Ectodermal cell (in vitro differentiated cells): ENCODE data around the gene MBNL2.

ENCODE experiments used
- H3K27ac ChIP-seq: 2 replicates; pipeline ENCODE4 v1.7.0; 2013; ENCODE audit warnings: mild to moderate bottlenecking, low read depth, low read length; ENCODE audit not compliant: insufficient read depth, poor library complexity, severe bottlenecking
- H3K27me3 ChIP-seq: 2 replicates; pipeline ENCODE4 v1.7.0; 2013; ENCODE audit warnings: mild to moderate bottlenecking, low read length; ENCODE audit not compliant: insufficient read depth, control insufficient read depth, poor library complexity, severe bottlenecking
- H3K36me3 ChIP-seq: one replicate; pipeline ENCODE4 v1.7.0; 2013; ENCODE audit warnings: low read length; ENCODE audit not compliant: control insufficient read depth, insufficient read depth
- H3K4me1 ChIP-seq: one replicate; pipeline ENCODE4 v1.7.0; 2013; ENCODE audit warnings: low read length; ENCODE audit not compliant: control insufficient read depth, insufficient read depth
- H3K4me3 ChIP-seq: 2 replicates; pipeline ENCODE4 v1.7.0; 2013; ENCODE audit warnings: low read depth, low read length, control low read depth; ENCODE audit not compliant: insufficient read depth
- H3K9me3 ChIP-seq: 2 replicates; pipeline ENCODE4 v1.7.0; 2013; ENCODE audit warnings: mild to moderate bottlenecking, low read length, moderate library complexity; ENCODE audit not compliant: control insufficient read depth
- WGBS, 2 experiments: methylation state at CpG; one replicate each; pipeline ENCODE4 v1.1.7; 2013; ENCODE audit warnings: missing lambda C conversion rate in 2 of 2; 5-methylcytosine and 5-hydroxymethylcytosine counted together

Gene MBNL2

DNA sequence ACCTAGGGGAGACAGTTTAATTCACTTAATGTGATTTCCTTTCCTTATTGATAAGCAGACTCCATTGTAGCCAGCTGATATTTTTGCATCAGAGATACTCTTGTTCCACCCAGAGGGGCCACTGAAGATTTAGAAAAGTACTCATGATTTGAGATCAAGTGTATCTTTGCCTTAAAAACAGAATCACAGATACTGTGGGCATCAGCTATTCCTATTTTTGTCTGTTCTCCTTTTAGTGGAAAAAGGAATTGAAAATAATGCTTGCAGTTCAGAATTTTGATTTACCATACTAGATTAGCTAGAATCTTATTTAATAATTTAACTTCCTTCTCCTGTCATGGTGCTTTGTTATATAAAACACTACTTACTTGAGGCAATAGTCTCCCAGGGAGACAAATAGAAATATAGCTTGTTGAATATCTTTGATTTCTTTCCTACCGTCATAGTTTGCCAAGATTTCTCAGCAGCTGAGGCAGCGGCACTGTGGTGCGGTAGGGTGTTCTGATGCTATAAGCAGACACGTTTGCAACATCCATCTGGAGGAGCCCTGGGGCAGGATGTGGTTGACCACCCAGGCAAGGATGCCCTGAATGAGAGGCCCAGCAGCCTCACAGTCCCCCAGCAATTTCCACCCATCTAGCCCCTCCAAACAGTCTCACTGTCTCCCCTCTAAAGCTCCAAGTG, 164.8 kb downstream of the MBNL2 start:
- Histone ChIP-seq H3K9me3 (no peaks in the 10 kb centered on the region), H3K36me3 (no peaks in the 10 kb centered on the region), H3K4me1 (no peaks in the 10 kb centered on the region), H3K27ac (no peak overlapping the region), H3K4me3 (no peak overlapping the region), H3K27me3 (no peaks in the 10 kb centered on the region)
- 94 to 96% methylated on average over 4 of the region's 4 CpGs for WGBS, 2 experiments

DNA sequence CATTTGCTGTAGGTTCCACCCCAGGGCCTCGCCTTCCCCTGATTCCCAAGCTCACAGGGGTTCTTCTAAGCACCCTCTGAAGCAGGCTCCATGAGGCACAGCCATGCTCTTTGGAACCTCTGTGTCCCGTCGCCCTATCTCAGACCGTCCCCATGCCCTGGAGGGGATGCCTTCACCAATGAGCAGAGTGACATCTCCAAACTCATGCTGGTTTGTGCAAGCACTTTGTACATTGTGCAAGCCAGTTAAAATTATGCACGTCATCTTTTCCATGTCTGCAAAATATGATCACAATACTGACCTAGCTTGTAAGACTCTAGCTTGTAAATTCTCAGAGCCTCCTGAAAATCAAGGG, 165.3 kb downstream of the MBNL2 start:
- Histone ChIP-seq H3K27ac (no peak overlapping the region), H3K9me3 (no peaks in the 10 kb centered on the region), H3K27me3 (no peaks in the 10 kb centered on the region), H3K4me3 (no peak overlapping the region), H3K36me3 (no peaks in the 10 kb centered on the region), H3K4me1 (no peaks in the 10 kb centered on the region)
- WGBS, 2 experiments, result 93% methylated on average over 5 of the region's 5 CpGs

DNA sequence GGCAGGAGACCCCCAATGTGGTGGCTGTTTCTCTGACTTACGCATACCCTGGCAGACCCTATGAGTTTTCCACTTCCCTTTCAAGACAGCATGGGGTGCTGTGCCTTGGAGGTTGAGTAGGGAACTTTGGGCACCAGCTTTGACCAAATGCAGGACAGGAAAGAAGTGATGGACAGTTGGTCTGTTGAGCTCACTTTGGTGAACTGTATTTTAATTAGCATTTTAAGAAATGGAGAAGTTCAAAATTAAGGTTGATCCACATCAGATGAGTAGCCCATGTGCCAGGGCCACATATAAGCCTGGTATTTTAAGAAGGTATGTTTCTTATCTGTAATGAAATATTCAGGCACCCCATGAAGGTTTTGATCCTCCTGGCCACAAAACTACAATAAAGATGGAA, 165.8 kb downstream of the MBNL2 start:
- H3K4me3 ChIP-seq, result no peak overlapping the region
- WGBS, 2 experiments, result 84 to 95% methylated on average over 1 of the region's 1 CpG

DNA sequence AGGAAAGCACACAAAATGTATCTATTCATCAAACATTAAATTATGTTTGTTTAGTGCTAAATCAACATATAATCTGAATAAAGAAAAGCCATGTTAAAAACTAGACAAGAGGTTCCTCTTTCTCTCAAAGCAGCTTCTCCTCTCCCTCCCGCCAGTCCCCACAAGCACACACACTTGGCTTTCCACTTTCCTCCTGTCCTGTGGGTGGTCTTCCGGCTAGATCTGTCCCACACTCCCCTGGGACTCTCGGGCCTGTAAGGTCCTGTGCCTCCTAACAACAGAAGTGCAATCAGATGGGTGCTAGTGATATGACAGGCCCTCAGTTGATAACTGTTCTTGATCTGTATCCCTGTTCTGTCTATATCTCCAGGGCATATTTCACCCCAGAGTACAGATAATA, 166.2 kb downstream of the MBNL2 start:
- 98% methylated on average over 3 of the region's 3 CpGs for WGBS, 2 experiments
- Histone ChIP-seq H3K4me1 (no peaks in the 10 kb centered on the region), H3K4me3 (no peak overlapping the region), H3K36me3 (no peaks in the 10 kb centered on the region), H3K27ac (no peak overlapping the region), H3K9me3 (no peaks in the 10 kb centered on the region), H3K27me3 (no peaks in the 10 kb centered on the region)

More for the DNA sequence above, 165.8 kb downstream of the MBNL2 start:
- Histone ChIP-seq H3K36me3 (no peaks in the 10 kb centered on the region), H3K9me3 (no peaks in the 10 kb centered on the region), H3K27me3 (no peaks in the 10 kb centered on the region), H3K27ac (no peak overlapping the region), H3K4me1 (no peaks in the 10 kb centered on the region)

DNA sequence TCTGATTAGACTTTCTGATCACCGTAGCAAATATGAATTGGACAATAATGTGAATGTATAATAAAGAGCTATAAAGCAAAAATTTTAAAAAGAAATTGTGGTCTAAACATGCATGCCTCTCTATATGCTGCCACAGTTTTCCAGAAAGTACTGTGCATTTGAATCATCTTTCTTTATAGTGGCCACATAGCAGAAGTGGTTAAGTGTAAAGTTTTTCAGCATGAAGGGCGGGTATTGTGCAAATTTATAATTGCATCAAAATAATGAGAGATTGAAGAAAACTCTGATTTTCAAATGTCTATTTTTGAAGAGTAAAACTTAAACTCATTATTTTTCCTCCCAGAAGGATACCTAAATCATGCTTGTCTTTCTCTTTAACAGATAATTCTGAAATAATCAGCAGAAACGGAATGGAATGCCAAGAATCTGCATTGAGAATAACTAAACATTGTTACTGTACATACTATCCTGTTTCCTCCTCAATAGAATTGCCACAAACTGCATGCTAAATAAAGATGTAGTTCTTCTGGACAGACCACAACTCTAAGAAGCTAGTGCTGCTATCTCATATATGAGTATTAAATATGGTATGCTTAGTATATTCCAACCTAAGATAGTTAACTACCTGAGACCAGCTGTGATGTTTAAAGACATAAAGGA, 168.9 kb downstream of the MBNL2 start:
- H3K9me3 ChIP-seq, result no peaks in the 10 kb centered on the region
- no peaks in the 10 kb centered on the region for H3K27me3 ChIP-seq
- no peak overlapping the region for H3K27ac ChIP-seq
- H3K36me3 ChIP-seq, result no peaks in the 10 kb centered on the region
- H3K4me1 ChIP-seq, result no peaks in the 10 kb centered on the region
- no peak overlapping the region for H3K4me3 ChIP-seq
- WGBS, 2 experiments, result 94 to 98% methylated on average over 2 to 3 of the region's 3 CpGs

DNA sequence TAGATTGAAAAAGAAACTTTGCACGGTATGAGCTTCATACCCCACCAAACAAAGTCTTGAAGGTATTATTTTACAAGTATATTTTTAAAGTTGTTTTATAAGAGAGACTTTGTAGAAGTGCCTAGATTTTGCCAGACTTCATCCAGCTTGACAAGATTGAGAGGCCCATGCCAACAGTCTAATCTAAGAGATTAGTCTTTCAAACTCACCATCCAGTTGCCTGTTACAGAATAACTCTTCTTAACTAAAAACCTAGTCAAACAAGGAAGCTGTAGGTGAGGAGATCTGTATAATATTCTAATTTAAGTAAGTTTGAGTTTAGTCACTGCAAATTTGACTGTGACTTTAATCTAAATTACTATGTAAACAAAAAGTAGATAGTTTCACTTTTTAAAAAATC, 169.9 kb downstream of the MBNL2 start:
- no CpG with 5 or more reads among the region's 1 CpG for WGBS, 2 experiments

DNA sequence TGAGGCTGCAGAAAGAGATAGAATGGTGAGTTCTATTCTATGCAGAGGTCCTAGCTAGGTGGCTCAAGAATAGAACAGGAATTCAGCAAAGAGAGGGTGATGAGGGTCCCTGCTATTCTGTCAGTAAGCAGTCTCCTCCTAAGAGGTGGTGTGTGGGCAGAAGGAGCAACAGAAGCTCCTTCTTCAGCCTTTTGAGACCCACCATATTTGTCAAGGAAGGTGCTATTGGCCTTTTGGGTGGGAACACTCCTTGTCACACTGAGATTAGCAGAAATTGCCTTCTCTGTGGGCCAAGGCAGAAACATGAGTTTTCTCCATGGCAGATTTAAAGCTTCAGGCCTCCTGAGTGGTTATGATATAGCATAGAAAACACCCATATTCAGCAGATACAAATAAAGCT, 172.4 kb downstream of the MBNL2 start:
- H3K4me1 ChIP-seq, result no peaks in the 10 kb centered on the region
- H3K4me3 ChIP-seq, result no peak overlapping the region
- H3K27ac ChIP-seq, result no peak overlapping the region
- H3K9me3 ChIP-seq, result no peaks in the 10 kb centered on the region
- H3K36me3 ChIP-seq, result no peaks in the 10 kb centered on the region
- no peaks in the 10 kb centered on the region for H3K27me3 ChIP-seq

More for the DNA sequence above, 169.9 kb downstream of the MBNL2 start:
- Histone ChIP-seq H3K9me3 (no peaks in the 10 kb centered on the region), H3K27me3 (no peaks in the 10 kb centered on the region), H3K36me3 (no peaks in the 10 kb centered on the region), H3K27ac (no peak overlapping the region), H3K4me1 (no peaks in the 10 kb centered on the region), H3K4me3 (no peak overlapping the region)

DNA sequence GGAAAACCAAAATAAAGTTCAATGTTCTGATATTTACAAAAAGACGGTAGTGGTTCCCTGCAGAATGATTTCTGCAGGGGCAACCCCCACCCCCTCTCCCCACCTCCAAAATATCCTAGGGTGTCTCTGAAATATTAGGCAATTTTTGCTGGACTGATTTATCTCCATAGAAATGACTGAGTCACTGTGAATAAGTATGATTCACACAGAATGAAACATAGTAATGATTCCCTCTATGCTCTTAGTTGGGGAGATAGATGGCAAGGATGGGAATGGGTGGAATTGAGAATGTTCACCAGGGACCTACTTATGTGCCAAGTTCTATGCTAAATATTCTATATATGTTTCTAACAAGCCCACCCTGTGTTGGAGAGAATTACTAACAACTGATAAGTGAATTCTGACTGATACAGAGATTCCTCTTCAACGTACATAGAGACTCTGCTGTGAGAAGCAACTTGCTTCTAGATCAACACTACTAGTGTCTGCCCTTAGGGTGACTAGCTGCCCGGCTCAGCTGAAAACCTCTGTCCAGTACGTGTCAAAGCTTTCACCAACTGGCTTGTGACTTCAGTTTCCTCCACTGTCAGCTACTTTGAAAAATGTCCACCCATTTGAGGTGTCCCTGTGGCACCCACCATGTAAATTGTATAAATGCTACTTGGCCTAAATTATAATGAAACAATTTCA, 173.5 kb downstream of the MBNL2 start:
- no peak overlapping the region for H3K27ac ChIP-seq
- 89 to 92% methylated on average over 3 to 4 of the region's 4 CpGs for WGBS, 2 experiments
- H3K4me3 ChIP-seq, result no peak overlapping the region
- no peaks in the 10 kb centered on the region for H3K4me1 ChIP-seq
- no peaks in the 10 kb centered on the region for H3K27me3 ChIP-seq
- H3K9me3 ChIP-seq, result no peaks in the 10 kb centered on the region
- H3K36me3 ChIP-seq, result no peaks in the 10 kb centered on the region

DNA sequence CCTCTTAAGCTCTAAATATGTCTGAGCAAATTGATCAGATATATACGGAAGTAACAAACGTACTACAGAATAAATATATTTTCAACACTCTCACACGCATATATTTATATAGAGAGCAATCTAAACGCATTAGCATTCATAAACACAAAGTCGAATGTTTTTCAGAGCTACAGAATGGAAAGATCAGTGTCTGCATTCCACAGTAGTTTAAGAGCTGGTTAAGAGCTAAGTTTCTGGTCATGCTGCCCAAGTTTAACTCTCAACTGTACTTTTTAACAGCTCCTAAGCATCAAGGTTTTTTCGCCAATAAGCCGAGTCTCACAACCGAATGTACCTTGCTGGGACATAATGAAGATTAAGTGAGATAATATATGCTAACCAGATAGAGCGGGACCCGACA, 175.1 kb downstream of the MBNL2 start:
- Histone ChIP-seq H3K27ac (no peak overlapping the region), H3K36me3 (no peaks in the 10 kb centered on the region)
- 83 to 95% methylated on average over 7 to 8 of the region's 10 CpGs for WGBS, 2 experiments

DNA sequence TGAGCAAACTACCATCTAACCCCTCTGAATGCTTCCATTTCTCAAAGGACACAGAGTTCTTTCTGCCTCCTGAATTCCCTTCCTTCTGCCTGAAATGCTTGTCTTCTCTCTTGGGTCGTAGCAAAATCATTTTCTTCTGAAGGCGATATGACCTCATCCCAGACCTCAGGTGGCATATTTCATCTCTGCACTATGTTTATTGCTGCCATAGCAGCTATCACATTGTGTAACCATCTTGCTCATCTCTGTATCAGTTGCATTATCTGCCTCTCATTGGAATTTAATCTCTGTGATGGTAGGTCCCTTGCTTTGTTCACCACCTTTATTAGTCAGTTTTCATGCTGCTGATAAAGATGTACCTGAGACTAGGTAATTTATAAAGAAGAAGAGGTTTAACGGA, 179.3 kb downstream of the MBNL2 start:
- 61 to 63% methylated on average over 3 of the region's 3 CpGs for WGBS, 2 experiments
- H3K9me3 ChIP-seq, result no peaks in the 10 kb centered on the region

More for the DNA sequence above, 175.1 kb downstream of the MBNL2 start:
- no peak overlapping the region for H3K4me3 ChIP-seq
- no peaks in the 10 kb centered on the region for H3K27me3 ChIP-seq
- H3K4me1 ChIP-seq, result no peaks in the 10 kb centered on the region
- H3K9me3 ChIP-seq, result no peaks in the 10 kb centered on the region

More for the DNA sequence above, 179.3 kb downstream of the MBNL2 start:
- Histone ChIP-seq H3K4me1 (no peaks in the 10 kb centered on the region), H3K27ac (no peak overlapping the region), H3K36me3 (no peaks in the 10 kb centered on the region), H3K27me3 (no peaks in the 10 kb centered on the region), H3K4me3 (no peak overlapping the region)
